Measurements from ENCODE around the gene CYP27B1.
"Not testable (repeated sequence)": the region's sequence is repeated elsewhere in the genome, so short reads cannot be mapped to it uniquely, and the experiment has no call there.

Gene CYP27B1

GRCh38 chr12:57783466-57783801, 16.6 kb upstream of the CYP27B1 start:
- no peak for DNase-seq (ENCODE audit: low read depth)

- DNase-seq (ENCODE audit: low read depth) = peak; percentile 95
Observed at GRCh38 chr12:57782608-57783465, 16.0 kb upstream of the CYP27B1 start, which contains the start of gene TSFM. TSS of gene TSFM (plus strand) at chr12:57782787. CDS start at chr12:57782802, 15 bp downstream.

GRCh38 chr12:57782243-57782607, 15.3 kb upstream of the CYP27B1 start:
- no peak for DNase-seq (ENCODE audit: low read depth)

GRCh38 chr12:57781801-57782200, 14.9 kb upstream of the CYP27B1 start:
- no peak for DNase-seq (ENCODE audit: low read depth)

GRCh38 chr12:57781244-57781643, 14.4 kb upstream of the CYP27B1 start:
- no peak for DNase-seq (ENCODE audit: low read depth)

- DNase-seq (ENCODE audit: low read depth) = no peak
Observed at GRCh38 chr12:57780284-57780897, 13.5 kb upstream of the CYP27B1 start.

- no peak for DNase-seq (ENCODE audit: low read depth)
Observed at GRCh38 chr12:57779736-57780135, 12.9 kb upstream of the CYP27B1 start.

- no peak for DNase-seq (ENCODE audit: low read depth)
Observed at GRCh38 chr12:57777911-57778310, 11.0 kb upstream of the CYP27B1 start.

- DNase-seq (ENCODE audit: low read depth) = no peak
Observed at GRCh38 chr12:57777367-57777766, 10.5 kb upstream of the CYP27B1 start.

GRCh38 chr12:57776247-57776587, 9.3 kb upstream of the CYP27B1 start:
- DNase-seq (ENCODE audit: low read depth) = no peak

- DNase-seq (ENCODE audit: low read depth) = no peak
Observed at GRCh38 chr12:57775563-57776246, 8.8 kb upstream of the CYP27B1 start.

- DNase-seq (ENCODE audit: low read depth) = no peak
Observed at GRCh38 chr12:57775044-57775443, 8.2 kb upstream of the CYP27B1 start.

GRCh38 chr12:57774634-57775033, 7.8 kb upstream of the CYP27B1 start:
- not testable (repeated sequence) for DNase-seq (ENCODE audit: low read depth)

- DNase-seq (ENCODE audit: low read depth) = no peak
Observed at GRCh38 chr12:57772429-57773322, 5.8 kb upstream of the CYP27B1 start, which contains the start of gene EEF1AKMT3. TSS of gene EEF1AKMT3 (plus strand) at chr12:57772614. CDS start at chr12:57772725, 111 bp downstream.

GRCh38 chr12:57771873-57772428, 5.1 kb upstream of the CYP27B1 start, which contains the start of gene METTL1:
TSS of gene METTL1 (minus strand) at chr12:57772105. CDS start at chr12:57772083, 22 bp downstream.
- DNase-seq (ENCODE audit: low read depth) = peak; percentile 85

- DNase-seq (ENCODE audit: low read depth) = peak; percentile 73
Observed at GRCh38 chr12:57771236-57771872, 4.5 kb upstream of the CYP27B1 start.

- no peak for DNase-seq (ENCODE audit: low read depth)
Observed at GRCh38 chr12:57770734-57771133, 3.9 kb upstream of the CYP27B1 start.

GRCh38 chr12:57769594-57769993, 2.7 kb upstream of the CYP27B1 start:
- no peak for DNase-seq (ENCODE audit: low read depth)

- DNase-seq (ENCODE audit: low read depth) = no peak
Observed at GRCh38 chr12:57767876-57768275, 998 bp upstream of the CYP27B1 start.

- DNase-seq (ENCODE audit: low read depth) = no peak
Observed at GRCh38 chr12:57767305-57767698, 424 bp upstream of the CYP27B1 start.
